ENCODE measurements around the gene DUSP1.

Gene DUSP1

DNA sequence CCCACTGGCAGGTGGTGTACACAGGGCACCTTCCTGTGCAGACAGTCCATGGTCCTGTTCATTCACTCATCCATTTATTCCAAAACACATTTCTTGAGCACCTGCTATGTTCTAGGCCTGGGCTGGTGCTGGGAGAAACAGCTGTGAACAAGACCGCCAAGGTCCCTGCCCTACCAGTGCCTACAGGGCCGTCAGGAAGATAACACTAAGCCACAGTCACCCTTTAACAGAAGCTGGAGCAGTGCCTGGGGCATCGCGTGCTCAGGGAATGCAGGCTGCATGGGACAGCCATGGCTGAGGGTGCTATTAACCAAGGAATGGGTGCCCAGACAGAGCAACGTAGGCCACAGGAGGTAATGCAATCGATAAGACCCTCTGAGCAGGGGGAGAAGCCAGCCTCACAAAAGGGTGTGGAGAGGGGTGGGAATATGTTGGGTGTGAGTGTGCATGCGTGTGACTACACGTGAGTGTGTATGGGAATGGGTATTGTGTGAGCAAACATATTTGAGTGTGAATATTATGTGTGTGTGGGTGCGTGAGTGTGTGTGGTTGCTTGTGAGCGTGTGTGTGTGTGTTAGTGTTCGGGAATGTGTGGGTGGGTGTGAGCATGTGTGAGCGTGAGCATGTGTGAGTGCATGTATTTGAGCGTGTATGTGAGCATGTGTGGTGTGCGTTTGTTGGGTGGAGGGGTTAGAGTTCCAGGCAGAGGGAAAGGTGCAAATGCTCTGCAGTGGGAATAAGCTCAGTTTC lies 19.1 kb downstream of the DUSP1 start:
- TF ChIP-seq TAF1 (IDR thresholded peaks at IDR 0.05; ENCODE audit: borderline replicate concordance, insufficient read depth, low read length) (no peak), POLR2AphosphoS5 (IDR thresholded peaks at IDR 0.05; ENCODE audit: low read depth, low read length) (no peak), FOXP2 (optimal IDR thresholded peaks at IDR 0.05; ENCODE audit: borderline replicate concordance, extremely low read depth, extremely low read length, insufficient read depth) (no peak), SIN3A (IDR thresholded peaks at IDR 0.05; ENCODE audit: borderline replicate concordance, insufficient read depth, low read length) (no peak)
- TF ChIP-seq, protein P1, sequence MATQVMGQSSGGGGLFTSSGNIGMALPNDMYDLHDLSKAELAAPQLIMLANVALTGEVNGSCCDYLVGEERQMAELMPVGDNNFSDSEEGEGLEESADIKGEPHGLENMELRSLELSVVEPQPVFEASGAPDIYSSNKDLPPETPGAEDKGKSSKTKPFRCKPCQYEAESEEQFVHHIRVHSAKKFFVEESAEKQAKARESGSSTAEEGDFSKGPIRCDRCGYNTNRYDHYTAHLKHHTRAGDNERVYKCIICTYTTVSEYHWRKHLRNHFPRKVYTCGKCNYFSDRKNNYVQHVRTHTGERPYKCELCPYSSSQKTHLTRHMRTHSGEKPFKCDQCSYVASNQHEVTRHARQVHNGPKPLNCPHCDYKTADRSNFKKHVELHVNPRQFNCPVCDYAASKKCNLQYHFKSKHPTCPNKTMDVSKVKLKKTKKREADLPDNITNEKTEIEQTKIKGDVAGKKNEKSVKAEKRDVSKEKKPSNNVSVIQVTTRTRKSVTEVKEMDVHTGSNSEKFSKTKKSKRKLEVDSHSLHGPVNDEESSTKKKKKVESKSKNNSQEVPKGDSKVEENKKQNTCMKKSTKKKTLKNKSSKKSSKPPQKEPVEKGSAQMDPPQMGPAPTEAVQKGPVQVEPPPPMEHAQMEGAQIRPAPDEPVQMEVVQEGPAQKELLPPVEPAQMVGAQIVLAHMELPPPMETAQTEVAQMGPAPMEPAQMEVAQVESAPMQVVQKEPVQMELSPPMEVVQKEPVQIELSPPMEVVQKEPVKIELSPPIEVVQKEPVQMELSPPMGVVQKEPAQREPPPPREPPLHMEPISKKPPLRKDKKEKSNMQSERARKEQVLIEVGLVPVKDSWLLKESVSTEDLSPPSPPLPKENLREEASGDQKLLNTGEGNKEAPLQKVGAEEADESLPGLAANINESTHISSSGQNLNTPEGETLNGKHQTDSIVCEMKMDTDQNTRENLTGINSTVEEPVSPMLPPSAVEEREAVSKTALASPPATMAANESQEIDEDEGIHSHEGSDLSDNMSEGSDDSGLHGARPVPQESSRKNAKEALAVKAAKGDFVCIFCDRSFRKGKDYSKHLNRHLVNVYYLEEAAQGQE (IDR thresholded peaks at IDR 0.05; ENCODE audit: insufficient read depth in 1 of 2, low read depth in 2 of 2, low read length in 2 of 2): no peak

DNA sequence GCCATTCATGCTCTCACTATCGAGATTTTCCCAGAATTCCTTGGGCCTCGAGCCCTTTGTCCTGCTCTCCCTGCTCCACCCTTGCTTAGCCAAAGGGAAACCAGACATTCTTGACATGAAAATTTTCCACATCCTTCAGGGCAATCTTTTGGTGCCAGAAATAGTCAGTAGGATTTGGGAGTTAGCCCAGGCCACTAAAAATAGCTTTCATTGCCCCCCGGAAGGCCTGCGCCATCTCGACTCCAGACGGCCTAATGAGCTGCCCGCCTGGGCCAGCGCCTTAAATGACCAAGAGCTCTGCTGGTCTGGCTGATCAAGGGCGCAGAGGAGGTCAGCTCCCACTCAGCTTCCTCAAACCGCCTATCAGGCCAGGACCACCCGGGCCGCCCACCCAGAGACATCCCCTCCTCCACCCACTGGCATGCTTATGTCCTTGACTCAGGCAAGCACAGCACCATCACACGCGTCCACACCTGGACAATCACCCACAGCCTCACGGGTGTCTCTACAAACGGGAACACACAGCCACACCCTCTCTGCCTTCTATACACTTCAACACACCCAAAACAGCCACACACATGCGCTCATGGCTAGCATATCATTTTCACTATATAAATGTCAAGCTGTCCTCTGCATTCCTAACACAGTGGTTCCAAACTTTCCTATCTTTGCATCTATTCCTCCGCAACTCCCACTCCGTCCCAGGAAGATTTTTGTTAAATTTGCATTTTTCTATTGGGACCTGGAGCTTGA lies 20.9 kb downstream of the DUSP1 start:
- no peak for TF ChIP-seq POLR2AphosphoS5 (IDR thresholded peaks at IDR 0.05; ENCODE audit: low read depth, low read length)
- no peak for TF ChIP-seq SIN3A (IDR thresholded peaks at IDR 0.05; ENCODE audit: borderline replicate concordance, insufficient read depth, low read length)
- no peak for TF ChIP-seq FOXP2 (optimal IDR thresholded peaks at IDR 0.05; ENCODE audit: borderline replicate concordance, extremely low read depth, extremely low read length, insufficient read depth)
- TF ChIP-seq TAF1 (IDR thresholded peaks at IDR 0.05; ENCODE audit: borderline replicate concordance, insufficient read depth, low read length): no peak
- TF ChIP-seq, protein P1 (IDR thresholded peaks at IDR 0.05; ENCODE audit: insufficient read depth in 1 of 2, low read depth in 2 of 2, low read length in 2 of 2): no peak

DNA sequence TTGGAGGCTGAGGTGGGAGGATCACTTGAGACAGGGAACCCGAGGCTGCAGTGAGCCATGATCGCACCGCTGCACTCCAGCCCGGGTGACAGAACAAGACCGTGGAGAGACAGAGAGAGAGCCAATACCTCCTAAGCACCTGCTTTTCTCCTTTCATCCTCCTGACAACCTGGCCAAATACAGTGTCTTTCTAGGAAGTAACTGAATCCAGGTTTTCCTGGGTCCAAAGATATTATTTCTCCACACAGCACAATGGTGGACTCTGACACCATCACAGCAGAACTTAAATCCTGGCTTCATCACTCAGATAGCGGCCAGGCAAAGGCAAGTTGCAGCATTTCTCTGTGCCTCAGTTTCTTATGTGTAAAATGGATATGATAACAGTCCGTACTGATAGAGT lies 21.9 kb downstream of the DUSP1 start:
- TF ChIP-seq SIN3A (IDR thresholded peaks at IDR 0.05; ENCODE audit: borderline replicate concordance, insufficient read depth, low read length) (no peak), TAF1 (IDR thresholded peaks at IDR 0.05; ENCODE audit: borderline replicate concordance, insufficient read depth, low read length) (no peak), FOXP2 (optimal IDR thresholded peaks at IDR 0.05; ENCODE audit: borderline replicate concordance, extremely low read depth, extremely low read length, insufficient read depth) (no peak), POLR2AphosphoS5 (IDR thresholded peaks at IDR 0.05; ENCODE audit: low read depth, low read length) (no peak)
- TF ChIP-seq, protein P1 (IDR thresholded peaks at IDR 0.05; ENCODE audit: insufficient read depth in 1 of 2, low read depth in 2 of 2, low read length in 2 of 2): no peak

DNA sequence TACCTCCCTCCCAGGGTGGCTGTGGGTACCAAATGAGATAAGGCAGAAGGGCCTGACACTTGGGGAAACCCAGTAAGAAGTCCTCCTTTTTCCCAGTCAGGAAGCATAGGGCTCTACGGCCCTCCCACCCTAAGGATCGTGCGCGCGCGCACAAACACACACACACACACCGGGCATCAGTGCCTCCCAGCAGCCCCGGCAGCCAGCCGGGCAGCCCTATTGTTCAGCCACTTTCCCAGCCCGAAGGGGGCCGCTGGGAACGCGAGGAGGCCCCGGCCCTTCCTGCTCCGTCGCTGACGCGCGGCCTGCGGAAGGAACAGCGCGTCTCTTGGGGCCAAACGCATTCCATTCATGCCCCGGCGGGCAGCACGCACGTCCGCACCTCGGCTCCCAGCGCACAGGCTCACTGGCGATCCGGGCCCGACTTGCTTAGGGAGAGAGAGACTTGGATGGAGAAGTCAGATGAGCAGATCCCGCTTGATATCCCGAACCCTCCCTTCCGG lies 22.6 kb downstream of the DUSP1 start:
- TF ChIP-seq TAF1 (IDR thresholded peaks at IDR 0.05; ENCODE audit: borderline replicate concordance, insufficient read depth, low read length) (no peak), POLR2AphosphoS5 (IDR thresholded peaks at IDR 0.05; ENCODE audit: low read depth, low read length) (no peak), SIN3A (IDR thresholded peaks at IDR 0.05; ENCODE audit: borderline replicate concordance, insufficient read depth, low read length) (no peak), FOXP2 (optimal IDR thresholded peaks at IDR 0.05; ENCODE audit: borderline replicate concordance, extremely low read depth, extremely low read length, insufficient read depth) (no peak)
- TF ChIP-seq, protein P1 (IDR thresholded peaks at IDR 0.05; ENCODE audit: insufficient read depth in 1 of 2, low read depth in 2 of 2, low read length in 2 of 2): no peak

All from PFSK-1 (cell line).